ENCODE measurements around the gene ITGA6.

DNA sequence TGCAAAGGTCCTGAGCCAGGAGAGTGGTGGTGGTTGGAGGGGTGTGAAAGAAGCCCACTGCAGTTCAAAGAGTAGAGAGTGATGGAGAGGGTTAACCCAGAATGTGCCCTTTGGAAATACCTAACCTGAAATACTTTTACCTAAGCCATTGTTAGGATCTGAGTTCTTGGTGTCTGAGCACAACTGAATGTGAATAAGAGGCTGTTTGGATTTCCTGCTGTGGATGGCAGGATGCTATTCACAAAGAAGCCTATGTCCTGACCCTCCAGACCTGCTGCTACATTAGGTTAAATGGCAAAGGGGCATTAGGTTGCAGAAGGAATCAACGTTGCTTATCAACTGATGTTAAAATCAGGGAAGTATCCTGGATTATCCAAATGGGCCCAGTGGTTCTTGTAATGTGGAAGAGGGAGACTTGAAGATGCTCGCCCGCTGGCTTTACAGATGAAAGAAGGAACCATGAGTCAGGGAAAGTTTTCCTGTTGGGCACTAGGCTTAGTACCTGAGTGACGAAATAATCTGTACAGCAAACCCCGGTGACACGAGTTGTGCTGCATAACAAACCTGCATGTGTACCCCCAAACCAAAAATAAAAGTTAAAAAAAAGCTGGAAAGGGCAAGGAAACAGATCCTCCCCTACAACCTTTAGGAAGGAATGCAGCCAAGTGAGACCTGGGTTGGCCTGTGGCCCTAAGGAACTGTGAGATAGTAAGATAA lies 27.2 kb downstream of the ITGA6 start:
- TF ChIP-seq, protein P1, sequence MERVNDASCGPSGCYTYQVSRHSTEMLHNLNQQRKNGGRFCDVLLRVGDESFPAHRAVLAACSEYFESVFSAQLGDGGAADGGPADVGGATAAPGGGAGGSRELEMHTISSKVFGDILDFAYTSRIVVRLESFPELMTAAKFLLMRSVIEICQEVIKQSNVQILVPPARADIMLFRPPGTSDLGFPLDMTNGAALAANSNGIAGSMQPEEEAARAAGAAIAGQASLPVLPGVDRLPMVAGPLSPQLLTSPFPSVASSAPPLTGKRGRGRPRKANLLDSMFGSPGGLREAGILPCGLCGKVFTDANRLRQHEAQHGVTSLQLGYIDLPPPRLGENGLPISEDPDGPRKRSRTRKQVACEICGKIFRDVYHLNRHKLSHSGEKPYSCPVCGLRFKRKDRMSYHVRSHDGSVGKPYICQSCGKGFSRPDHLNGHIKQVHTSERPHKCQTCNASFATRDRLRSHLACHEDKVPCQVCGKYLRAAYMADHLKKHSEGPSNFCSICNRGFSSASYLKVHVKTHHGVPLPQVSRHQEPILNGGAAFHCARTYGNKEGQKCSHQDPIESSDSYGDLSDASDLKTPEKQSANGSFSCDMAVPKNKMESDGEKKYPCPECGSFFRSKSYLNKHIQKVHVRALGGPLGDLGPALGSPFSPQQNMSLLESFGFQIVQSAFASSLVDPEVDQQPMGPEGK (tag by site-specific recombination; IDR thresholded peaks at IDR 0.05): no peak
- TF ChIP-seq ZNF664 (tag by site-specific recombination; IDR thresholded peaks at IDR 0.05) (no peak), ZNF776 (tag by site-specific recombination; IDR thresholded peaks at IDR 0.05; ENCODE audit: borderline replicate concordance) (no peak)
- TF ChIP-seq, protein P2, sequence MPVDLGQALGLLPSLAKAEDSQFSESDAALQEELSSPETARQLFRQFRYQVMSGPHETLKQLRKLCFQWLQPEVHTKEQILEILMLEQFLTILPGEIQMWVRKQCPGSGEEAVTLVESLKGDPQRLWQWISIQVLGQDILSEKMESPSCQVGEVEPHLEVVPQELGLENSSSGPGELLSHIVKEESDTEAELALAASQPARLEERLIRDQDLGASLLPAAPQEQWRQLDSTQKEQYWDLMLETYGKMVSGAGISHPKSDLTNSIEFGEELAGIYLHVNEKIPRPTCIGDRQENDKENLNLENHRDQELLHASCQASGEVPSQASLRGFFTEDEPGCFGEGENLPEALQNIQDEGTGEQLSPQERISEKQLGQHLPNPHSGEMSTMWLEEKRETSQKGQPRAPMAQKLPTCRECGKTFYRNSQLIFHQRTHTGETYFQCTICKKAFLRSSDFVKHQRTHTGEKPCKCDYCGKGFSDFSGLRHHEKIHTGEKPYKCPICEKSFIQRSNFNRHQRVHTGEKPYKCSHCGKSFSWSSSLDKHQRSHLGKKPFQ (tag by site-specific recombination; IDR thresholded peaks at IDR 0.05): no peak
- TF ChIP-seq, protein P3, sequence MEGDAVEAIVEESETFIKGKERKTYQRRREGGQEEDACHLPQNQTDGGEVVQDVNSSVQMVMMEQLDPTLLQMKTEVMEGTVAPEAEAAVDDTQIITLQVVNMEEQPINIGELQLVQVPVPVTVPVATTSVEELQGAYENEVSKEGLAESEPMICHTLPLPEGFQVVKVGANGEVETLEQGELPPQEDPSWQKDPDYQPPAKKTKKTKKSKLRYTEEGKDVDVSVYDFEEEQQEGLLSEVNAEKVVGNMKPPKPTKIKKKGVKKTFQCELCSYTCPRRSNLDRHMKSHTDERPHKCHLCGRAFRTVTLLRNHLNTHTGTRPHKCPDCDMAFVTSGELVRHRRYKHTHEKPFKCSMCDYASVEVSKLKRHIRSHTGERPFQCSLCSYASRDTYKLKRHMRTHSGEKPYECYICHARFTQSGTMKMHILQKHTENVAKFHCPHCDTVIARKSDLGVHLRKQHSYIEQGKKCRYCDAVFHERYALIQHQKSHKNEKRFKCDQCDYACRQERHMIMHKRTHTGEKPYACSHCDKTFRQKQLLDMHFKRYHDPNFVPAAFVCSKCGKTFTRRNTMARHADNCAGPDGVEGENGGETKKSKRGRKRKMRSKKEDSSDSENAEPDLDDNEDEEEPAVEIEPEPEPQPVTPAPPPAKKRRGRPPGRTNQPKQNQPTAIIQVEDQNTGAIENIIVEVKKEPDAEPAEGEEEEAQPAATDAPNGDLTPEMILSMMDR (tag by site-specific recombination; IDR thresholded peaks at IDR 0.05): no peak

Measured in HEK293 (cell line).